ENCODE results near the gene MAPK6. TPM values are rescaled to one million over a fixed set of nuclear protein-coding genes. Genes with fewer than 3 reads are reported as not detected.

Gene MAPK6
- total and polyA plus RNA-seq, 8 donors, result 2.3 to 159 (median 14.5) TPM

DNA sequence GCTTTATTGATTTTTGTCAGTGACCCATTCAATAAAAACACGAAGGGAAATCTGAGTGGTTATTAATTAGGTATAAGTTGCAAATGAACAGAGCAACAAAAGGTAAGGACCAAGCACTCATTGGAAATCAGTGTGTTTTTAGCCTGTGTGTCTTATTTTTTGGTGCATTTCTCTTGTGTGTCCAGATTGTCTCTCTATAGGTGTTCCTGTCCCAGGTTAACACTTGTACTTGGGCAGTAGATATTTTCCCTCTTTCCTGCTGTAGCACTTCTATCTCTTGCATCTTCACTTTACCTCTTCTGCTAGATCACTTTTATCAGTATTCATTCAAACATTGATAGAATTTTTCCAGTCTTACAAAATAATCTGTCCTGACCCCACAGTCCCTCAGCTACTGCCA is 37.0 kb downstream of the MAPK6 start:
- Histone ChIP-seq H3K9me3 (no peaks in the 10 kb centered on the region), H3K36me3 (peaks cover 17 to 92% (median 84%) of the 10 kb centered on the region in 4 donors), H3K27me3 (no peaks in the 10 kb centered on the region), H3K4me3 (no peak overlapping the region), H3K4me1 (peaks cover 0 to 30% (median 7%) of the 10 kb centered on the region in 4 donors), H3K27ac (no peak overlapping the region)
- no peak for DNase-seq
- WGBS, 5 donors, result 77 to 96% (median 90%) methylated on average over 1 of the region's 1 CpG
- TF ChIP-seq, protein P1, sequence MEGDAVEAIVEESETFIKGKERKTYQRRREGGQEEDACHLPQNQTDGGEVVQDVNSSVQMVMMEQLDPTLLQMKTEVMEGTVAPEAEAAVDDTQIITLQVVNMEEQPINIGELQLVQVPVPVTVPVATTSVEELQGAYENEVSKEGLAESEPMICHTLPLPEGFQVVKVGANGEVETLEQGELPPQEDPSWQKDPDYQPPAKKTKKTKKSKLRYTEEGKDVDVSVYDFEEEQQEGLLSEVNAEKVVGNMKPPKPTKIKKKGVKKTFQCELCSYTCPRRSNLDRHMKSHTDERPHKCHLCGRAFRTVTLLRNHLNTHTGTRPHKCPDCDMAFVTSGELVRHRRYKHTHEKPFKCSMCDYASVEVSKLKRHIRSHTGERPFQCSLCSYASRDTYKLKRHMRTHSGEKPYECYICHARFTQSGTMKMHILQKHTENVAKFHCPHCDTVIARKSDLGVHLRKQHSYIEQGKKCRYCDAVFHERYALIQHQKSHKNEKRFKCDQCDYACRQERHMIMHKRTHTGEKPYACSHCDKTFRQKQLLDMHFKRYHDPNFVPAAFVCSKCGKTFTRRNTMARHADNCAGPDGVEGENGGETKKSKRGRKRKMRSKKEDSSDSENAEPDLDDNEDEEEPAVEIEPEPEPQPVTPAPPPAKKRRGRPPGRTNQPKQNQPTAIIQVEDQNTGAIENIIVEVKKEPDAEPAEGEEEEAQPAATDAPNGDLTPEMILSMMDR (IDR thresholded peaks at IDR 0.05), result no peak
- TF ChIP-seq EP300 (IDR thresholded peaks at IDR 0.05), result no peak
- intact Hi-C loops (cut with DNase I; ENCODE audit: low total_unique reads), result no loop called here

DNA sequence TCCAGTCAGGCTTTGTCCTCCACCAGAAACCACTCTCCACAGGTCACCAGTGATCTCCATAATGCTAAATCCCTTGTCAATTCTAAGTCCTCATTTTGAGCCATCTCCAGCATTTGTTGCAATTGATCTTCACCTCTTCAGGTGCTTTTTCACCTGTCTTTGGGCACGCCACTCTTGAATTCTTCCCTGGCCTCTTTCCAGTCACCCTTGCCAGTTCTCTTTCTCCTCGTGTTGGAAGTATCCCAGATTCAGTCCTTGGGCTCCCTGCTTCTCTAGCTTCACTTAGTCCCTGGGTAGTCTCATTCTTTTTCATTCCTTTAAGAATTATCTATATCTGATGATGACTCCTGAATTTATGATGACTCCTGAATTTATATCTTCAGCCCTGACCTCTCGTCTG is 37.5 kb downstream of the MAPK6 start:
- Histone ChIP-seq H3K9me3 (no peaks in the 10 kb centered on the region), H3K36me3 (peaks cover 17 to 93% (median 84%) of the 10 kb centered on the region in 4 donors), H3K27me3 (no peaks in the 10 kb centered on the region), H3K4me3 (no peak overlapping the region), H3K4me1 (peaks cover 0 to 27% (median 4%) of the 10 kb centered on the region in 4 donors), H3K27ac (no peak overlapping the region)
- TF ChIP-seq EP300 (IDR thresholded peaks at IDR 0.05), result no peak
- TF ChIP-seq, protein P1 (IDR thresholded peaks at IDR 0.05), result no peak
- no peak for TF ChIP-seq POLR2AphosphoS5 (IDR thresholded peaks at IDR 0.05)
- TF ChIP-seq POLR2A (IDR thresholded peaks at IDR 0.05), result no peak
- DNase-seq, result no peak
- 80 to 91% (median 89%) methylated on average over 3 of the region's 3 CpGs for WGBS, 5 donors
- intact Hi-C loops (cut with DNase I; ENCODE audit: low total_unique reads), result no loop called here

DNA sequence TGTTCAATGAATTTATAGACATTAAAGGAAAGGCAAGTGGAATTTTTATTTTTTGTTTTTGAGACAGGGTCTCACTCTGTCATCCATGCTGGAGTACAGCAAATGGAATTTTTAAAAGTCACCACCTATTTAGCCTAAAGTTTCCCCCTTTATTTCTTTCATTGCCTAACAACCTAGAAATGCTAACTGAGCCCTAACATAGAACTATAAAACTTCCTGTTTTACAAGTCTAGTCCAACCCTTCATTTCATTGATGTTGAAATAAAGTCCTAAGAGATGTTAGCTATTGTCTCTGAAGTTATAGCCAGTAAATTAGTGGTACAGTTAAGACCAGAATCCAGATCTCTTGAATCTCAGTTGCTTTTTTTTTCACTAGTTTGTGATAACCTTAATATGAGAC is 39.0 kb downstream of the MAPK6 start:
- intact Hi-C loops (cut with DNase I; ENCODE audit: low total_unique reads), result no loop called here
- no peak for DNase-seq
- H3K27ac ChIP-seq, result no peak overlapping the region
- peaks cover 0 to 12% (median 4%) of the 10 kb centered on the region in 4 donors for H3K4me1 ChIP-seq
- TF ChIP-seq POLR2A (IDR thresholded peaks at IDR 0.05) (no peak), EP300 (IDR thresholded peaks at IDR 0.05) (no peak)
- TF ChIP-seq, protein P1 (IDR thresholded peaks at IDR 0.05), result no peak
- no peaks in the 10 kb centered on the region for H3K27me3 ChIP-seq
- no peaks in the 10 kb centered on the region for H3K9me3 ChIP-seq
- peaks cover 28 to 93% (median 85%) of the 10 kb centered on the region in 4 donors for H3K36me3 ChIP-seq
- no peak overlapping the region for H3K4me3 ChIP-seq

DNA sequence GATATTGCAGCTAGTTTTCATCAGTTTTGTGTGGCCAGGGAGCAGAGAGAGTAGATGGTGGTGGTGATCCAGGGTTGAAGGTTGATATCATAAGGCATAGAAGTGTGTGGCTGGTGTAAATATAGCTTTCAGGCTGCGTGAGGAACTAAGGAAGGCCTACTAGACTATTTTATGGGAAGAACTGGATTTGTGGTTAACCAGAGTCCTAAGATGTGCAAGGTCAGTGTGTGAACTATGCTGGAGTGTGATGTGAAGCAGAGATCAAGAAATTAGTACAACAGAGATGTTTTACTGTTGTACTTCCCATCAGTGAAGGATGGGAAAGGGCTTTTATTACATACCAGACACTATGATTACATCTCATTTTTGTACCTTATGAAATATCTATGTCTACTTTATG is 41.5 kb downstream of the MAPK6 start:
- H3K36me3 ChIP-seq, result peaks cover 33 to 95% (median 87%) of the 10 kb centered on the region in 4 donors
- TF ChIP-seq POLR2AphosphoS5 (IDR thresholded peaks at IDR 0.05) (no peak), EP300 (IDR thresholded peaks at IDR 0.05) (no peak), POLR2A (IDR thresholded peaks at IDR 0.05) (no peak)
- TF ChIP-seq, protein P1 (IDR thresholded peaks at IDR 0.05), result no peak
- intact Hi-C loops (cut with DNase I; ENCODE audit: low total_unique reads), result no loop called here
- H3K27me3 ChIP-seq, result no peaks in the 10 kb centered on the region
- WGBS, 5 donors, result 77 to 86% (median 85%) methylated on average over 1 of the region's 1 CpG
- no peak overlapping the region for H3K27ac ChIP-seq
- H3K4me1 ChIP-seq, result peaks cover 0 to 3% (median 0%) of the 10 kb centered on the region in 4 donors
- no peaks in the 10 kb centered on the region for H3K9me3 ChIP-seq
- H3K4me3 ChIP-seq, result no peak overlapping the region
- DNase-seq, result no peak
